ENCODE results near the gene ZACN.
"Not testable (repeated sequence)": the region's sequence is repeated elsewhere in the genome, so short reads cannot be mapped to it uniquely, and the experiment has no call there.

ZACN gene

DNA sequence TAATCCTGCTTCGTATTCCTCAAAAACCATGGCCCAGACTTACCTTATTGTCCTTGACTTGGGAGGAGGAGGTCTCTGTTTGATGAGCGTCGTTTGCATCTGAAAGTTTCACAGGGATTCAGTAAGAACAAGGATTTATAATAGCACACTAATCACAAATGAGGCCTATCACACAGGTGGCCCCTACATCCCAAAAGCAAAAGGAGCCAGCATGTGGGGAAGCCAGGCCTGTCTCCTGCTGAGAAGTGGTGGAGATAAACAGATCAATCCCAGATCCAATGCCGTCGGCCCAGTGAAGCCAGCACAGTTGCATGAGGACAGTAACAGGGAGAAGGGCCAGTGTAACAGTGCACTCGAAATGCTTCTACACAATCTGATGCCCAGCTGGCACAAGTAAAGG is 38.6 kb upstream of the ZACN start:
- no peaks in the 10 kb centered on the region for H3K79me2 ChIP-seq (ENCODE audit: insufficient read depth, low read depth)
- TF ChIP-seq, protein P1, sequence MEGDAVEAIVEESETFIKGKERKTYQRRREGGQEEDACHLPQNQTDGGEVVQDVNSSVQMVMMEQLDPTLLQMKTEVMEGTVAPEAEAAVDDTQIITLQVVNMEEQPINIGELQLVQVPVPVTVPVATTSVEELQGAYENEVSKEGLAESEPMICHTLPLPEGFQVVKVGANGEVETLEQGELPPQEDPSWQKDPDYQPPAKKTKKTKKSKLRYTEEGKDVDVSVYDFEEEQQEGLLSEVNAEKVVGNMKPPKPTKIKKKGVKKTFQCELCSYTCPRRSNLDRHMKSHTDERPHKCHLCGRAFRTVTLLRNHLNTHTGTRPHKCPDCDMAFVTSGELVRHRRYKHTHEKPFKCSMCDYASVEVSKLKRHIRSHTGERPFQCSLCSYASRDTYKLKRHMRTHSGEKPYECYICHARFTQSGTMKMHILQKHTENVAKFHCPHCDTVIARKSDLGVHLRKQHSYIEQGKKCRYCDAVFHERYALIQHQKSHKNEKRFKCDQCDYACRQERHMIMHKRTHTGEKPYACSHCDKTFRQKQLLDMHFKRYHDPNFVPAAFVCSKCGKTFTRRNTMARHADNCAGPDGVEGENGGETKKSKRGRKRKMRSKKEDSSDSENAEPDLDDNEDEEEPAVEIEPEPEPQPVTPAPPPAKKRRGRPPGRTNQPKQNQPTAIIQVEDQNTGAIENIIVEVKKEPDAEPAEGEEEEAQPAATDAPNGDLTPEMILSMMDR (conservative IDR thresholded peaks at IDR 0.05; ENCODE audit: low read depth, low read length): no peak
- no peak overlapping the region for H3K9ac ChIP-seq
- no peak overlapping the region for H3K4me3 ChIP-seq (IDR thresholded peaks at IDR 0.05; ENCODE audit: insufficient read depth, low read depth, low read length)
- no peaks in the 10 kb centered on the region for H4K20me1 ChIP-seq (ENCODE audit: insufficient read depth)
- H3K27ac ChIP-seq: no peak overlapping the region
- peaks cover 11% of the 10 kb centered on the region; the same call in 1 of the 2 replicates for H3K36me3 ChIP-seq (ENCODE audit: insufficient read depth)
- H3K27me3 ChIP-seq (ENCODE audit: insufficient read depth, low read depth): no peaks in the 10 kb centered on the region
- H3K4me2 ChIP-seq: no peak overlapping the region
- no peak overlapping the region for H2AFZ ChIP-seq (ENCODE audit: low read depth)
- H3K4me1 ChIP-seq (ENCODE audit: low read depth, poor library complexity, severe bottlenecking): no peaks in the 10 kb centered on the region

DNA sequence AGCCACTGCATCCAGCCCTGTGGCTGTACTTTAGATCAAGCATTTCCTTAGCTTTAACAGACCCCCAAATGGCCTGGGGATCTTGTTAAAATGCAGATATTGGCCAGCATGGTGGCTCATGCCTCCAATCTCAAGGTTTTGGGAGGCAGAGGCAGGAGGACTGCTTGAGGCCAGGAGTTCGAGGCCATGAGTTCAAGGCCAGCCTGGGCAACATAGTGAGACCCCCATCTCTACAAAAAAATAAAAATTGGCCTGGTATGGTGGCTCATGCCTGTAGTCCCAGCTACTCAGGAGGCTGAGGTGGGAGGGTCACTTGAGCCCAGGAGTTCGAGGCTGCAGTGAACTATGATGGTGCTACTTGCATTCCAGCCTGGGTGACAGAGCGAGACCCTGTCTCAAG is 36.1 kb upstream of the ZACN start:
- H3K27me3 ChIP-seq (ENCODE audit: insufficient read depth, low read depth); H3K4me3 ChIP-seq (IDR thresholded peaks at IDR 0.05; ENCODE audit: insufficient read depth, low read depth, low read length); H3K9ac ChIP-seq; H3K27ac ChIP-seq; H3K4me2 ChIP-seq; H4K20me1 ChIP-seq (ENCODE audit: insufficient read depth); H3K79me2 ChIP-seq (ENCODE audit: insufficient read depth, low read depth); H2AFZ ChIP-seq (ENCODE audit: low read depth); H3K4me1 ChIP-seq (ENCODE audit: low read depth, poor library complexity, severe bottlenecking): not testable (repeated sequence)
- peaks cover 12% of the 10 kb centered on the region; the same call in 1 of the 2 replicates for H3K36me3 ChIP-seq (ENCODE audit: insufficient read depth)

DNA sequence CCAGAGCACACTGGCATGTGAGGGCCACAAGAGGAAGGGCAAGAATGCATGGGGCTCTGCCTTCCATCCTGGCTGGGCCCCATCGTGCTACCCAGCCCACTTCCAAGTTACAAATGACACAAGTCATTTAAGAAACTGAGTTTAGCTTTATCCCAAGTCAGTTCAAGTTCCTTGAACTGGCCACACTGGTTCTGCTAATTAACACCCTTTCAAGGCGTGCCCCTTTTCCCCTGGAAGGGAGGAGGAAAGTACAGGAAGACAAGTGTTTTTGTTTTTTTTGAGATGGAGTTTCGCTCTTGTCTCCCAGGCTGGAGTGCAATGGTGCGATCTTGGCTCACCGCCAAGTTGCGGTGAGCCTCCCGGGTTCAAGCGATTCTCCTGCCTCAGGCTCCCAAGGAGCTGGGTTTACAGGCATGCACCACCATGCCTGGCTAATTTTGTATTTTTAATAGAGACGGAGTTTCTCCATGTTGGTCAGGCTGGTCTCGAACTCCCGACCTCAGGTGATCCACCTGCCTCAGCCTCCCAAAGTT is 34.4 kb upstream of the ZACN start:
- not testable (repeated sequence) for H3K4me3 ChIP-seq (IDR thresholded peaks at IDR 0.05; ENCODE audit: insufficient read depth, low read depth, low read length); H3K9ac ChIP-seq; H3K27ac ChIP-seq; H3K4me2 ChIP-seq; H3K27me3 ChIP-seq (ENCODE audit: insufficient read depth, low read depth); H3K4me1 ChIP-seq (ENCODE audit: low read depth, poor library complexity, severe bottlenecking); H4K20me1 ChIP-seq (ENCODE audit: insufficient read depth); H3K79me2 ChIP-seq (ENCODE audit: insufficient read depth, low read depth); H2AFZ ChIP-seq (ENCODE audit: low read depth)
- peaks cover 26% of the 10 kb centered on the region; the same call in 1 of the 2 replicates for H3K36me3 ChIP-seq (ENCODE audit: insufficient read depth)

- no peak overlapping the region for H2AFZ ChIP-seq (ENCODE audit: low read depth)
- no peaks in the 10 kb centered on the region for H3K27me3 ChIP-seq (ENCODE audit: insufficient read depth, low read depth)
- H3K4me1 ChIP-seq (ENCODE audit: low read depth, poor library complexity, severe bottlenecking): no peaks in the 10 kb centered on the region
- TF ChIP-seq, protein P1 (conservative IDR thresholded peaks at IDR 0.05; ENCODE audit: low read depth, low read length): no peak
- no peak overlapping the region for H3K4me3 ChIP-seq (IDR thresholded peaks at IDR 0.05; ENCODE audit: insufficient read depth, low read depth, low read length)
- peaks cover 27% of the 10 kb centered on the region; the same call in 1 of the 2 replicates for H3K36me3 ChIP-seq (ENCODE audit: insufficient read depth)
- H4K20me1 ChIP-seq (ENCODE audit: insufficient read depth): no peaks in the 10 kb centered on the region
- H3K27ac ChIP-seq: no peak overlapping the region
- no peaks in the 10 kb centered on the region for H3K79me2 ChIP-seq (ENCODE audit: insufficient read depth, low read depth)
- H3K9ac ChIP-seq: no peak overlapping the region
- no peak overlapping the region for H3K4me2 ChIP-seq
These were observed 32.9 kb upstream of the ZACN start for GRCh38 chr17:76046064-76046463.

- Histone ChIP-seq H2AFZ (ENCODE audit: low read depth) (no peak overlapping the region), H3K4me1 (ENCODE audit: low read depth, poor library complexity, severe bottlenecking) (no peaks in the 10 kb centered on the region), H3K27me3 (ENCODE audit: insufficient read depth, low read depth) (no peaks in the 10 kb centered on the region), H3K79me2 (ENCODE audit: insufficient read depth, low read depth) (no peaks in the 10 kb centered on the region), H3K4me3 (IDR thresholded peaks at IDR 0.05; ENCODE audit: insufficient read depth, low read depth, low read length) (no peak overlapping the region), H3K9ac (no peak overlapping the region), H3K4me2 (no peak overlapping the region), H3K27ac (no peak overlapping the region), H4K20me1 (ENCODE audit: insufficient read depth) (no peaks in the 10 kb centered on the region), H3K36me3 (ENCODE audit: insufficient read depth) (peaks cover 25% of the 10 kb centered on the region; the same call in 1 of the 2 replicates)
- TF ChIP-seq, protein P1 (conservative IDR thresholded peaks at IDR 0.05; ENCODE audit: low read depth, low read length): no peak
These were observed 30.9 kb upstream of the ZACN start for GRCh38 chr17:76048025-76048605.

Measured in KMS-11 (cell line).